Lower leg skin (tissue), 4 donors: ENCODE data around the gene NRXN2. TPM values are rescaled to one million over a fixed set of nuclear protein-coding genes. Genes with fewer than 3 reads are reported as not detected.
A peak's percentile ranks its signal among the peaks of the same experiment; 100 is the strongest.

Experiments used
- DNase-seq, 2 donors: peaks; one replicate each; pipeline ENCODE4 v3.0.0-alpha.2; 2019; ENCODE audit warnings: low spot score in 2 of 2
- H3K4me3 ChIP-seq: fragments of 200-600 bp; sonication (generic); 2 replicates; pipeline ENCODE4 v1.5.1; 2017; ENCODE audit warnings: mild to moderate bottlenecking, low read depth; ENCODE audit not compliant: poor library complexity, severe bottlenecking
- CTCF ChIP-seq, 3 donors: fragments of 450-650 bp; IDR thresholded peaks; one replicate each; pipeline ENCODE4 v1.5.1; 2016; ENCODE audit warnings: antibody characterized with exemption in 3 of 3, mild to moderate bottlenecking in 3 of 3, moderate library complexity in 2 of 3
- POLR2A ChIP-seq, 2 donors: fragments of 450-650 bp; IDR thresholded peaks; one replicate each; pipeline ENCODE4 v1.6.1; 2016 to 2017; ENCODE audit warnings: antibody characterized with exemption in 2 of 2, mild to moderate bottlenecking in 1 of 2, moderate library complexity in 1 of 2
- WGBS, 2 donors: methylation state at CpG; one replicate each; pipeline ENCODE4 v1.1.5; 2018; 5-methylcytosine and 5-hydroxymethylcytosine counted together
- intact Hi-C: fragments of 100-400 bp; cut with DNase I; formaldehyde crosslinking; loops from one replicate; pipeline ENCODE4 v1.15.0; 2023; ENCODE audit warnings: low total_unique reads
- total RNA-seq, 4 donors: library from RNA; depleted of rRNA; stranded (reverse); fragments of >200 nt; gene quantifications; one replicate each; pipeline ENCODE4 v1.1.0, GENCODE V29; 2016

NRXN2 gene
- total RNA-seq, 4 donors from 2014 or later, result 0.27 to 7.0 (median 1.1) TPM; not detected in 1

- 85 to 90% methylated on average over 17 to 18 of the region's 19 CpGs for WGBS, 2 donors
- TF ChIP-seq POLR2A (IDR thresholded peaks at IDR 0.05) (no peak), CTCF (IDR thresholded peaks at IDR 0.05) (no peak)
- no peak overlapping the region for H3K4me3 ChIP-seq
- peak in 1 of 2 donors; percentile 83 for DNase-seq
- intact Hi-C loops, result no loop called here
Observed at GRCh38 chr11:64757549-64758329, 34.7 kb upstream of the NRXN2 start.

GRCh38 chr11:64755681-64756361 lies 32.8 kb upstream of the NRXN2 start:
- WGBS, 2 donors, result 83 to 86% methylated on average over 13 of the region's 13 CpGs

GRCh38 chr11:64754919-64755662 lies 32.1 kb upstream of the NRXN2 start:
- intact Hi-C loops, result no loop called here
- DNase-seq, result no peak
- 90 to 91% methylated on average over 18 to 21 of the region's 21 CpGs for WGBS, 2 donors
- H3K4me3 ChIP-seq, result no peak overlapping the region
- TF ChIP-seq POLR2A (IDR thresholded peaks at IDR 0.05) (no peak), CTCF (IDR thresholded peaks at IDR 0.05) (no peak)

More at GRCh38 chr11:64755681-64756361, 32.8 kb upstream of the NRXN2 start:
- H3K4me3 ChIP-seq, result no peak overlapping the region
- DNase-seq, result no peak
- intact Hi-C loops, result no loop called here
- TF ChIP-seq POLR2A (IDR thresholded peaks at IDR 0.05) (no peak), CTCF (IDR thresholded peaks at IDR 0.05) (no peak)

- no peak for TF ChIP-seq CTCF (IDR thresholded peaks at IDR 0.05)
- no peak for TF ChIP-seq POLR2A (IDR thresholded peaks at IDR 0.05)
- no peak overlapping the region for H3K4me3 ChIP-seq
- 88 to 89% methylated on average over 26 of the region's 26 CpGs for WGBS, 2 donors
- intact Hi-C loops, result no loop called here
- no peak for DNase-seq
Observed at GRCh38 chr11:64754124-64754918, 31.3 kb upstream of the NRXN2 start.

- DNase-seq, result no peak
- TF ChIP-seq POLR2A (IDR thresholded peaks at IDR 0.05), result no peak
- no peak for TF ChIP-seq CTCF (IDR thresholded peaks at IDR 0.05)
- 93 to 94% methylated on average over 35 to 43 of the region's 43 CpGs for WGBS, 2 donors
- intact Hi-C loops, result no loop called here
- H3K4me3 ChIP-seq, result no peak overlapping the region
Observed at GRCh38 chr11:64753380-64754123, 30.6 kb upstream of the NRXN2 start.
